ENCODE measurements around the gene GBE1.
"Not testable (repeated sequence)": the region's sequence is repeated elsewhere in the genome, so short reads cannot be mapped to it uniquely, and the experiment has no call there.

GRCh38 chr3:81747280-81747679 is 14.2 kb downstream of the GBE1 start:
- not testable (repeated sequence) for TF ChIP-seq ZNF274 (IDR thresholded peaks at IDR 0.05; ENCODE audit: low read depth, low read length); SUZ12 (IDR thresholded peaks at IDR 0.05; ENCODE audit: extremely low read depth, insufficient read depth, insufficient read length); YY1 (IDR thresholded peaks at IDR 0.05; ENCODE audit: insufficient read depth, insufficient read length)
